Panc1 (cell line): Measurements from ENCODE around the gene HES1. TPM values are rescaled to one million over a fixed set of nuclear protein-coding genes. Genes with fewer than 3 reads are reported as not detected.

ENCODE experiments used
- ATAC-seq: fragments of 200-7000 bp; cut with Tn5 transposase; 2 replicates; pipeline ENCODE4 v1.9.1; 2020; ENCODE audit warnings: mild to moderate bottlenecking, moderate library complexity
- BruUV-seq: library from RNA; stranded (reverse); fragments of 400-500 nt; replicated peaks from 2 replicates; lab custom pipeline; 2021; lab: Mats Ljungman, UMichigan
- CTCF ChIA-PET: fragments of 300-600 bp; sonication (Branson Sonifier 250); formaldehyde crosslinking; loops from one replicate; lab custom pipeline; 2022; ENCODE audit warnings: antibody characterized with exemption; lab: Charles Lee
- POLR2A ChIA-PET: fragments of 300-600 bp; sonication (Branson Sonifier 250); formaldehyde crosslinking; loops from one replicate; lab custom pipeline; 2022; ENCODE audit warnings: antibody characterized with exemption; lab: Charles Lee
- DNase-seq: peaks from one replicate; pipeline ENCODE4 v3.0.0-alpha.2; 2010; ENCODE audit warnings: low read depth, low spot score
- H3K27ac ChIP-seq: 2 replicates; pipeline ENCODE4 v1.5.1; 2011; ENCODE audit warnings: mild to moderate bottlenecking, low read length, inconsistent platforms
- H3K27me3 ChIP-seq: fragments of 200-500 bp; sonication (Bioruptor generic); 2 replicates; pipeline ENCODE4 v1.6.0; 2014; ENCODE audit warnings: low read length, inconsistent platforms; ENCODE audit not compliant: control insufficient read depth, insufficient read depth
- H3K36me3 ChIP-seq: fragments of 200-500 bp; sonication (Bioruptor generic); 2 replicates; pipeline ENCODE4 v1.5.1; 2014; ENCODE audit warnings: inconsistent platforms, mild to moderate bottlenecking, low read length, moderate library complexity; ENCODE audit not compliant: control insufficient read depth, insufficient read depth
- H3K4me1 ChIP-seq: 2 replicates; pipeline ENCODE4 v1.5.1; 2011; ENCODE audit warnings: inconsistent platforms, mild to moderate bottlenecking, low read length, moderate library complexity; ENCODE audit not compliant: control insufficient read depth, insufficient read depth
- H3K4me3 ChIP-seq, 2 experiments: 2 replicates each; pipeline ENCODE4 v1.5.1; 2011 to 2012; ENCODE audit warnings: low read depth in 2 of 2, low read length in 2 of 2, mild to moderate bottlenecking in 2 of 2, inconsistent platforms in 1 of 2, moderate library complexity in 1 of 2
- H3K9me3 ChIP-seq: fragments of 200-500 bp; sonication (Bioruptor generic); 2 replicates; pipeline ENCODE4 v1.5.1; 2014; ENCODE audit warnings: low read depth, mild to moderate bottlenecking, inconsistent platforms, low read length, moderate library complexity; ENCODE audit not compliant: control insufficient read depth, insufficient read depth
- POLR2AphosphoS5 ChIP-seq: IDR thresholded peaks from 2 replicates; pipeline ENCODE4 v1.6.1; 2012; ENCODE audit warnings: mild to moderate bottlenecking, low read depth, low read length, moderate library complexity
- SIN3A ChIP-seq: IDR thresholded peaks from 2 replicates; pipeline ENCODE4 v1.6.1; 2012; ENCODE audit warnings: low read depth, mild to moderate bottlenecking, low read length, moderate library complexity, borderline replicate concordance; ENCODE audit not compliant: insufficient read depth
- TCF7L2 ChIP-seq: IDR thresholded peaks from 2 replicates; pipeline ENCODE4 v1.6.1; 2011; ENCODE audit warnings: mild to moderate bottlenecking, low read depth, low read length, inconsistent platforms
- in situ Hi-C: cut with HindIII; loops from 2 replicates; pipeline ENCODE4 v1.10.0; 2016; ENCODE audit warnings: low sequenced_read_pairs, low pct_unique_long_range_greater_than_20kb
- intact Hi-C: fragments of 100-400 bp; cut with micrococcal nuclease; formaldehyde crosslinking; loops from one replicate; pipeline ENCODE4 v1.10.0; 2022; ENCODE audit not compliant: unreplicated experiment
- total RNA-seq: library from RNA; stranded (reverse); gene quantifications from one replicate; pipeline ENCODE4 v1.2.1, GENCODE V29; 2021; ENCODE audit not compliant: unreplicated experiment
- TF ChIP-seq, protein P1 (sequence below): fragments of 450-650 bp; IDR thresholded peaks from 2 replicates; pipeline ENCODE4 v1.5.1; 2017; ENCODE audit warnings: mild to moderate bottlenecking
- TF ChIP-seq, protein P2 (sequence below), 2 experiments: IDR thresholded peaks; 2 replicates each; pipeline ENCODE4 v1.6.1; 2011 to 2012; ENCODE audit warnings: low read depth in 2 of 2, control low read depth in 1 of 2, low read length in 1 of 2, mild to moderate bottlenecking in 1 of 2, moderate library complexity in 1 of 2; ENCODE audit not compliant: insufficient read depth in 1 of 2

The HES1 gene
- total RNA-seq, 1 experiment from 2014 or later: 28.5 TPM

DNA sequence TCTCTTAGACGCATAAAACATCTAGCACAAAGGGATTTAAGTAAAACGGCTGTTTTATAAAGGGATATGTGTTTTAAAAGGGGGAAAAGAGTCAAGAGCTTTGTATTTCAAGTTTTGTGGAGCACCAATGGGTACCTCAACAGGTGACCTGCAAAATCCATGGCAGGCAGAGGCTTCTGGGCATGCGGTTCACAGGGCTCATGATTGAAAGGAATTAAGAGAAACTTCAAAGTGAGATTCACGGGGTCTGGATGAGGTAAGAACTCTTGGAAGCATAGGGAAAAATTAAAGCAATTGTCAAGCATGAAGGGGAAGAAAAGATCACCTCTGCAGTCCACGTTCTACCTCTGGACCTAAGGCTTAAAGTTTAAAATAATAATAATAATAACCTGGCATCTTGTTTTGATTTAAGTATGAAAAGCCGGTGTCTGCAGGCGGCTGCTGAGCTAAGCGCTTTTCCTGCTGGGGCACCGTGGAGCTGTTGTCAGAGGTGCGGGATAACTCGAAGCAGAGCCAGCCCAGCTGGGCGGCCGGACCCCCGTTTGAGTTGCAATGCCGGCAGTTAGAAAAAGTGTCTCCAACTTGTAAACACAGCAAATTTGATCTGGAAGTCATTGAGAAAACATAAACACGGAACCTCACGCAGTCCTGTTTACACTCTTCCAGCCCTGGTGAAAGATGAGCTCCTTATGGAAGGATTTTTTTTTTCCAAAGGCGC lies 40.5 kb downstream of the HES1 start:
- intact Hi-C loops (no loop called here), in situ Hi-C loops (no loop called here)
- no peaks in the 10 kb centered on the region for H3K27me3 ChIP-seq
- ATAC-seq (no peak), DNase-seq (no peak)
- ChIA-PET POLR2A (no interaction called here), CTCF (no interaction called here)
- H3K36me3 ChIP-seq: no peaks in the 10 kb centered on the region
- no TSS peak for BruUV-seq
- no peak overlapping the region for H3K4me3 ChIP-seq
- H3K27ac ChIP-seq: no peak overlapping the region
- H3K9me3 ChIP-seq: no peaks in the 10 kb centered on the region
- TF ChIP-seq SIN3A (no peak), TCF7L2 (no peak)
- TF ChIP-seq, protein P1, sequence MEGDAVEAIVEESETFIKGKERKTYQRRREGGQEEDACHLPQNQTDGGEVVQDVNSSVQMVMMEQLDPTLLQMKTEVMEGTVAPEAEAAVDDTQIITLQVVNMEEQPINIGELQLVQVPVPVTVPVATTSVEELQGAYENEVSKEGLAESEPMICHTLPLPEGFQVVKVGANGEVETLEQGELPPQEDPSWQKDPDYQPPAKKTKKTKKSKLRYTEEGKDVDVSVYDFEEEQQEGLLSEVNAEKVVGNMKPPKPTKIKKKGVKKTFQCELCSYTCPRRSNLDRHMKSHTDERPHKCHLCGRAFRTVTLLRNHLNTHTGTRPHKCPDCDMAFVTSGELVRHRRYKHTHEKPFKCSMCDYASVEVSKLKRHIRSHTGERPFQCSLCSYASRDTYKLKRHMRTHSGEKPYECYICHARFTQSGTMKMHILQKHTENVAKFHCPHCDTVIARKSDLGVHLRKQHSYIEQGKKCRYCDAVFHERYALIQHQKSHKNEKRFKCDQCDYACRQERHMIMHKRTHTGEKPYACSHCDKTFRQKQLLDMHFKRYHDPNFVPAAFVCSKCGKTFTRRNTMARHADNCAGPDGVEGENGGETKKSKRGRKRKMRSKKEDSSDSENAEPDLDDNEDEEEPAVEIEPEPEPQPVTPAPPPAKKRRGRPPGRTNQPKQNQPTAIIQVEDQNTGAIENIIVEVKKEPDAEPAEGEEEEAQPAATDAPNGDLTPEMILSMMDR: no peak
- H3K4me1 ChIP-seq: no peaks in the 10 kb centered on the region

DNA sequence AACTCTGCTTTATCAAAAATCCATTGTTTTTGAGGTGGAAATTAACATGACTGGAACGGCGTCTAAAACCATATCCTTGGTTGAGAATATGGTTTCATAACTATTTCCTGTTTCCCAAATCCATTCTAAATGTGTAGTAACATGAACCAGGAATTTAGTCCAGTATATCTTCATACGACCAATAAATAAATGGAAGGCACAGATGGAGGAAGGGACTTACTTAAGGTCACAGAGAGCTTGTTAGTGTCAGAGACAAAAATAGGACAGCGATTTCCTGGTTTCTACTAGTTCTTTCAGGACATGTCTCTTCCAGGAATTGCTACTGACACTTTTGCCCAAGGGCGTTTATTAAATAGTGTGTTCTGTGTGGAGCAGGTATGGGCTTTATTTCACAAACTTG lies 41.2 kb downstream of the HES1 start:
- Histone ChIP-seq H3K4me1 (no peaks in the 10 kb centered on the region), H3K9me3 (no peaks in the 10 kb centered on the region), H3K4me3 (no peak overlapping the region), H3K27me3 (no peaks in the 10 kb centered on the region), H3K36me3 (no peaks in the 10 kb centered on the region), H3K27ac (no peak overlapping the region)
- ATAC-seq: no peak
- no peak for DNase-seq
- CTCF ChIA-PET: no interaction called here
- POLR2A ChIA-PET: no interaction called here
- no TSS peak for BruUV-seq
- intact Hi-C loops (no loop called here), in situ Hi-C loops (no loop called here)
- TF ChIP-seq TCF7L2 (no peak), SIN3A (no peak), POLR2AphosphoS5 (no peak)
- TF ChIP-seq, protein P2, sequence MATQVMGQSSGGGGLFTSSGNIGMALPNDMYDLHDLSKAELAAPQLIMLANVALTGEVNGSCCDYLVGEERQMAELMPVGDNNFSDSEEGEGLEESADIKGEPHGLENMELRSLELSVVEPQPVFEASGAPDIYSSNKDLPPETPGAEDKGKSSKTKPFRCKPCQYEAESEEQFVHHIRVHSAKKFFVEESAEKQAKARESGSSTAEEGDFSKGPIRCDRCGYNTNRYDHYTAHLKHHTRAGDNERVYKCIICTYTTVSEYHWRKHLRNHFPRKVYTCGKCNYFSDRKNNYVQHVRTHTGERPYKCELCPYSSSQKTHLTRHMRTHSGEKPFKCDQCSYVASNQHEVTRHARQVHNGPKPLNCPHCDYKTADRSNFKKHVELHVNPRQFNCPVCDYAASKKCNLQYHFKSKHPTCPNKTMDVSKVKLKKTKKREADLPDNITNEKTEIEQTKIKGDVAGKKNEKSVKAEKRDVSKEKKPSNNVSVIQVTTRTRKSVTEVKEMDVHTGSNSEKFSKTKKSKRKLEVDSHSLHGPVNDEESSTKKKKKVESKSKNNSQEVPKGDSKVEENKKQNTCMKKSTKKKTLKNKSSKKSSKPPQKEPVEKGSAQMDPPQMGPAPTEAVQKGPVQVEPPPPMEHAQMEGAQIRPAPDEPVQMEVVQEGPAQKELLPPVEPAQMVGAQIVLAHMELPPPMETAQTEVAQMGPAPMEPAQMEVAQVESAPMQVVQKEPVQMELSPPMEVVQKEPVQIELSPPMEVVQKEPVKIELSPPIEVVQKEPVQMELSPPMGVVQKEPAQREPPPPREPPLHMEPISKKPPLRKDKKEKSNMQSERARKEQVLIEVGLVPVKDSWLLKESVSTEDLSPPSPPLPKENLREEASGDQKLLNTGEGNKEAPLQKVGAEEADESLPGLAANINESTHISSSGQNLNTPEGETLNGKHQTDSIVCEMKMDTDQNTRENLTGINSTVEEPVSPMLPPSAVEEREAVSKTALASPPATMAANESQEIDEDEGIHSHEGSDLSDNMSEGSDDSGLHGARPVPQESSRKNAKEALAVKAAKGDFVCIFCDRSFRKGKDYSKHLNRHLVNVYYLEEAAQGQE (IDR thresholded peaks at IDR 0.05; ENCODE audit: insufficient read depth in 1 of 2, low read depth in 2 of 2, low read length in 1 of 2): no peak
- TF ChIP-seq, protein P1: no peak
